ENCODE data around the gene MGAT2.

GRCh38 chr14:49578141-49578540 lies 42.5 kb upstream of the MGAT2 start:
- TF ChIP-seq CTCF (IDR thresholded peaks at IDR 0.05; ENCODE audit: poor library complexity) (no peak), EZH2 (IDR thresholded peaks at IDR 0.05; ENCODE audit: borderline replicate concordance) (no peak)

All from hepatocyte (in vitro differentiated cells).